ENCODE data around the gene MMP17. TPM values are rescaled to one million over a fixed set of nuclear protein-coding genes. Genes with fewer than 3 reads are reported as not detected.
A peak's percentile ranks its signal among the peaks of the same experiment; 100 is the strongest.
"Not testable (repeated sequence)": the region's sequence is repeated elsewhere in the genome, so short reads cannot be mapped to it uniquely, and the experiment has no call there.

MMP17 gene
- polyA plus RNA-seq, 1 donor (not counting 4 experiments of a cell fraction or from before 2014, with no cell fraction given): 2.3 TPM

GRCh38 chr12:131806674-131807073 is 21.5 kb upstream of the MMP17 start:
- no peaks in the 10 kb centered on the region for H3K27me3 ChIP-seq (ENCODE audit: control insufficient read depth, extremely low read depth, insufficient read depth, low read length)
- no peaks in the 10 kb centered on the region for H3K9me3 ChIP-seq (ENCODE audit: control insufficient read depth, low read depth, low read length)
- DNase-seq (ENCODE audit: low read depth, low spot score) (no peak), FAIRE-seq (no peak)
- H2AFZ ChIP-seq (ENCODE audit: control insufficient read depth, low read length): no peak overlapping the region
- no peak for TF ChIP-seq EZH2 (IDR thresholded peaks at IDR 0.05; ENCODE audit: low read length)
- TF ChIP-seq CTCF (optimal IDR thresholded peaks at IDR 0.05 in 1 of 3, IDR thresholded peaks at IDR 0.05 in 1 of 3, conservative IDR thresholded peaks at IDR 0.05 in 1 of 3; ENCODE audit: extremely low read depth in 1 of 3, insufficient read depth in 2 of 3, low read length in 3 of 3): no peak
- peaks cover 7% of the 10 kb centered on the region for H3K4me1 ChIP-seq (ENCODE audit: control insufficient read depth, extremely low read depth, insufficient read depth, low read length)
- dilution Hi-C loops (cut with MboI; ENCODE audit: extremely low pct_ligation_motif_present, low sequenced_read_pairs): no loop called here
- no peak overlapping the region for H3K9ac ChIP-seq (ENCODE audit: control insufficient read depth, extremely low read depth, insufficient read depth, low read length)
- H3K27ac ChIP-seq (ENCODE audit: control insufficient read depth, insufficient read depth, low read length): no peak overlapping the region
- no peaks in the 10 kb centered on the region for H3K9me1 ChIP-seq (ENCODE audit: control insufficient read depth, extremely low read depth, insufficient read depth, low read length)
- no peaks in the 10 kb centered on the region for H4K20me1 ChIP-seq (ENCODE audit: control insufficient read depth, extremely low read depth, insufficient read depth, low read length)
- peaks cover 0 to 4% of the 10 kb centered on the region in 2 experiments for H3K36me3 ChIP-seq (ENCODE audit: control insufficient read depth in 2 of 2, extremely low read depth in 1 of 2, insufficient read depth in 2 of 2, low read length in 2 of 2)
- no peaks in the 10 kb centered on the region for H3K79me2 ChIP-seq (ENCODE audit: control insufficient read depth, insufficient read depth, low read length)
- no peak overlapping the region for H3K4me3 ChIP-seq (ENCODE audit: control insufficient read depth in 2 of 3, extremely low read depth in 1 of 3, insufficient read depth in 2 of 3, low read depth in 1 of 3, low read length in 3 of 3)
- H3K4me2 ChIP-seq (ENCODE audit: control insufficient read depth, extremely low read depth, insufficient read depth, low read depth, low read length): no peak overlapping the region

GRCh38 chr12:131808744-131809371 is 19.3 kb upstream of the MMP17 start:
- Histone ChIP-seq H3K27me3 (ENCODE audit: control insufficient read depth, extremely low read depth, insufficient read depth, low read length) (no peaks in the 10 kb centered on the region), H2AFZ (ENCODE audit: control insufficient read depth, low read length) (no peak overlapping the region), H3K9me3 (ENCODE audit: control insufficient read depth, low read depth, low read length) (no peaks in the 10 kb centered on the region), H3K4me1 (ENCODE audit: control insufficient read depth, extremely low read depth, insufficient read depth, low read length) (peaks cover 5% of the 10 kb centered on the region), H4K20me1 (ENCODE audit: control insufficient read depth, extremely low read depth, insufficient read depth, low read length) (no peaks in the 10 kb centered on the region), H3K79me2 (ENCODE audit: control insufficient read depth, insufficient read depth, low read length) (no peaks in the 10 kb centered on the region), H3K4me2 (ENCODE audit: control insufficient read depth, extremely low read depth, insufficient read depth, low read depth, low read length) (no peak overlapping the region), H3K9me1 (ENCODE audit: control insufficient read depth, extremely low read depth, insufficient read depth, low read length) (no peaks in the 10 kb centered on the region), H3K9ac (ENCODE audit: control insufficient read depth, extremely low read depth, insufficient read depth, low read length) (no peak overlapping the region), H3K4me3 (ENCODE audit: control insufficient read depth in 2 of 3, extremely low read depth in 1 of 3, insufficient read depth in 2 of 3, low read depth in 1 of 3, low read length in 3 of 3) (peak overlapping the region in 1 of 3 experiments; percentile 26), H3K27ac (ENCODE audit: control insufficient read depth, insufficient read depth, low read length) (no peak overlapping the region), H3K36me3 (ENCODE audit: control insufficient read depth in 2 of 2, extremely low read depth in 1 of 2, insufficient read depth in 2 of 2, low read length in 2 of 2) (no peaks in the 10 kb centered on the region)
- FAIRE-seq (no peak), DNase-seq (ENCODE audit: low read depth, low spot score) (no peak)
- TF ChIP-seq CTCF (optimal IDR thresholded peaks at IDR 0.05 in 1 of 3, IDR thresholded peaks at IDR 0.05 in 1 of 3, conservative IDR thresholded peaks at IDR 0.05 in 1 of 3; ENCODE audit: extremely low read depth in 1 of 3, insufficient read depth in 2 of 3, low read length in 3 of 3) (no peak), EZH2 (IDR thresholded peaks at IDR 0.05; ENCODE audit: low read length) (no peak)
- dilution Hi-C loops (cut with MboI; ENCODE audit: extremely low pct_ligation_motif_present, low sequenced_read_pairs): no loop called here

DNA sequence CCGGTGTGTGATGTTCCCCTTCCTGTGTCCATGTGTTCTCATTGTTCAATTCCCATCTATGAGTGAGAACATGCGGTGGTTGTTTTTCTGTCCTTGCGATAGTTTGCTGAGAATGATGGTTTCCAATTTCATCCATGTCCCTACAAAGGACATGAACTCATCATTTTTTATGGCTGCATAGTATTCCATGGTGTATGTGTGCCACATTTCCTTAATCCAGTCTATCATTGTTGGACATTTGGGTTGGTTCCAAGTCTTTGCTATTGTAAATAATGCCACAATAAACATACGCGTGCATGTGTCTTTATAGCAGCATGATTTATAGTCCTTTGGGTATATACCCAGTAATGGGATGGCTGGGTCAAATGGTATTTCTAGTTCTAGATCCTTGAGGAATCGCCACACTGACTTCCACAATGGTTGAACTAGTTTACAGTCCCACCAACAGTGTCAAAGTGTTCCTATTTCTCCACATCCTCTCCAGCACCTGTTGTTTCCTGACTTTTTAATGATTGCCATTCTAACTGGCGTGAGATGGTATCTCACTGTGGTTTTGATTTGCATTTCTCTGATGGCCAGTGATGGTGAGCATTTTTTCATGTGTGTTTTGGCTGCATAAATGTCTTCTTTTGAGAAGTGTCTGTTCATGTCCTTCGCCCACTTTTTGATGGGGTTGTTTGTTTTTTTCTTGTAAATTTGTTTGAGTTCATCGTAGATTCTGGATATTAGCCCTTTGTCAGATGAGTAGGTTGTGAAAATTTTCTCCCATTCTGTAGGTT is 18.5 kb upstream of the MMP17 start:
- DNase-seq (ENCODE audit: low read depth, low spot score); H3K27me3 ChIP-seq (ENCODE audit: control insufficient read depth, extremely low read depth, insufficient read depth, low read length); H3K9me1 ChIP-seq (ENCODE audit: control insufficient read depth, extremely low read depth, insufficient read depth, low read length); H3K4me2 ChIP-seq (ENCODE audit: control insufficient read depth, extremely low read depth, insufficient read depth, low read depth, low read length); FAIRE-seq; H4K20me1 ChIP-seq (ENCODE audit: control insufficient read depth, extremely low read depth, insufficient read depth, low read length); H3K9ac ChIP-seq (ENCODE audit: control insufficient read depth, extremely low read depth, insufficient read depth, low read length); H3K36me3 ChIP-seq (ENCODE audit: control insufficient read depth in 2 of 2, extremely low read depth in 1 of 2, insufficient read depth in 2 of 2, low read length in 2 of 2); H3K79me2 ChIP-seq (ENCODE audit: control insufficient read depth, insufficient read depth, low read length); H3K4me1 ChIP-seq (ENCODE audit: control insufficient read depth, extremely low read depth, insufficient read depth, low read length); dilution Hi-C loops (cut with MboI; ENCODE audit: extremely low pct_ligation_motif_present, low sequenced_read_pairs); H3K9me3 ChIP-seq (ENCODE audit: control insufficient read depth, low read depth, low read length); H3K27ac ChIP-seq (ENCODE audit: control insufficient read depth, insufficient read depth, low read length); H2AFZ ChIP-seq (ENCODE audit: control insufficient read depth, low read length); H3K4me3 ChIP-seq (ENCODE audit: control insufficient read depth in 2 of 3, extremely low read depth in 1 of 3, insufficient read depth in 2 of 3, low read depth in 1 of 3, low read length in 3 of 3): not testable (repeated sequence)
